Endodermal cell (in vitro differentiated cells): ENCODE measurements around the gene TRAPPC3L. TPM values are rescaled to one million over a fixed set of nuclear protein-coding genes. Genes with fewer than 3 reads are reported as not detected.
A peak's percentile ranks its signal among the peaks of the same experiment; 100 is the strongest.

Source experiments
- DNase-seq: peaks from one replicate; pipeline ENCODE4 v3.0.0-alpha.2; 2017
- H3K27ac ChIP-seq: 2 replicates; pipeline ENCODE4 v1.5.1; 2013; ENCODE audit warnings: mild to moderate bottlenecking, low read depth, low read length, moderate library complexity
- H3K27me3 ChIP-seq: 2 replicates; pipeline ENCODE4 v1.6.1; 2013; ENCODE audit warnings: mild to moderate bottlenecking, low read length, moderate library complexity; ENCODE audit not compliant: insufficient read depth, control insufficient read depth, poor library complexity, severe bottlenecking
- H3K36me3 ChIP-seq: 2 replicates; pipeline ENCODE4 v1.7.0; 2013; ENCODE audit warnings: mild to moderate bottlenecking, low read length, moderate library complexity; ENCODE audit not compliant: control insufficient read depth, insufficient read depth
- H3K4me1 ChIP-seq: one replicate; pipeline ENCODE4 v1.7.0; 2013; ENCODE audit warnings: low read length; ENCODE audit not compliant: control insufficient read depth, insufficient read depth
- H3K4me3 ChIP-seq: 2 replicates; pipeline ENCODE4 v1.5.1; 2013; ENCODE audit warnings: mild to moderate bottlenecking, low read length, moderate library complexity
- H3K9ac ChIP-seq: 2 replicates; pipeline ENCODE4 v1.6.1; 2013; ENCODE audit warnings: mild to moderate bottlenecking, low read length, moderate library complexity; ENCODE audit not compliant: poor library complexity, severe bottlenecking; ENCODE audit errors: extremely low read depth
- H3K9me3 ChIP-seq: 2 replicates; pipeline ENCODE4 v1.6.1; 2013; ENCODE audit warnings: mild to moderate bottlenecking, low read length, moderate library complexity; ENCODE audit not compliant: control insufficient read depth
- H3K27ac Mint-ChIP-seq: 2 replicates; pipeline ENCODE4 v1.8.0; 2020; ENCODE audit warnings: mixed read lengths
- H3K27me3 Mint-ChIP-seq: 2 replicates; pipeline ENCODE4 v1.8.0; 2021; ENCODE audit warnings: mild to moderate bottlenecking, mixed read lengths; ENCODE audit not compliant: insufficient read depth
- H3K36me3 Mint-ChIP-seq: 2 replicates; pipeline ENCODE4 v1.8.0; 2020; ENCODE audit warnings: low read depth, mixed read lengths
- H3K4me1 Mint-ChIP-seq: 2 replicates; pipeline ENCODE4 v1.8.0; 2020; ENCODE audit warnings: mixed read lengths
- H3K4me3 Mint-ChIP-seq: 2 replicates; pipeline ENCODE4 v1.8.0; 2020; ENCODE audit warnings: mild to moderate bottlenecking, moderate library complexity, mixed read lengths
- H3K9me3 Mint-ChIP-seq: 2 replicates; pipeline ENCODE4 v1.8.0; 2020; ENCODE audit warnings: mild to moderate bottlenecking, mixed read lengths
- CTCF ChIP-seq: fragments of 200-600 bp; sonication (generic); conservative IDR thresholded peaks from 2 replicates; pipeline ENCODE4 v1.5.0; 2021; ENCODE audit warnings: antibody characterized with exemption, mild to moderate bottlenecking
- WGBS, 2 experiments: methylation state at CpG; one replicate each; pipeline versions ENCODE4 v1.1.5 to v1.1.7; 2013; ENCODE audit warnings: missing lambda C conversion rate in 2 of 2, mixed read lengths in 1 of 2; ENCODE audit not compliant: insufficient coverage in 1 of 2, insufficient read length in 1 of 2; 5-methylcytosine and 5-hydroxymethylcytosine counted together
- total RNA-seq, 2 donors: library from RNA; stranded (reverse); fragmentation: NEBNext Ultra II Directional in 1 of 2; extraction: Animal tissue kit (Norgen Biotek cat#: 25700) in 1 of 2; gene quantifications; 2 replicates in 1 of 2; 3 replicates in 1 of 2; pipeline ENCODE4 v1.2.1, GENCODE V29; 2021

TRAPPC3L gene
- total RNA-seq, 2 donors from 2014 or later, result not detected

- Histone ChIP-seq H3K9me3 (no peaks in the 10 kb centered on the region), H3K27me3 (no peaks in the 10 kb centered on the region), H3K9ac (no peak overlapping the region), H3K36me3 (no peaks in the 10 kb centered on the region), H3K4me1 (peaks cover 3% of the 10 kb centered on the region), H3K4me3 (no peak overlapping the region), H3K27ac (no peak overlapping the region)
- H3K36me3 Mint-ChIP-seq, result no peaks in the 10 kb centered on the region
- WGBS, 2 experiments, result 91 to 97% methylated on average over 3 to 4 of the region's 4 CpGs
- peaks cover 4% of the 10 kb centered on the region for H3K27me3 Mint-ChIP-seq
- no peak for TF ChIP-seq CTCF
- no peak for DNase-seq
- peaks cover 3% of the 10 kb centered on the region for H3K4me1 Mint-ChIP-seq
- H3K9me3 Mint-ChIP-seq, result no peaks in the 10 kb centered on the region
- H3K4me3 Mint-ChIP-seq, result no peak overlapping the region
- no peak overlapping the region for H3K27ac Mint-ChIP-seq
These were observed 16.5 kb upstream of the TRAPPC3L start for GRCh38 chr6:116562019-116562403.

- Mint-ChIP-seq H3K27me3 (no peaks in the 10 kb centered on the region), H3K4me3 (no peak overlapping the region), H3K9me3 (no peaks in the 10 kb centered on the region), H3K27ac (no peak overlapping the region), H3K36me3 (no peaks in the 10 kb centered on the region), H3K4me1 (peaks cover 3% of the 10 kb centered on the region)
- Histone ChIP-seq H3K4me1 (peaks cover 3% of the 10 kb centered on the region), H3K9me3 (no peaks in the 10 kb centered on the region), H3K4me3 (no peak overlapping the region), H3K27me3 (no peaks in the 10 kb centered on the region), H3K36me3 (no peaks in the 10 kb centered on the region), H3K9ac (no peak overlapping the region), H3K27ac (no peak overlapping the region)
- peak; percentile 91 for TF ChIP-seq CTCF
- DNase-seq, result peak; percentile 91
- 54 to 58% methylated on average over 8 to 9 of the region's 9 CpGs for WGBS, 2 experiments
These were observed 16.0 kb upstream of the TRAPPC3L start for GRCh38 chr6:116561377-116562018.

- no peak for DNase-seq
- Mint-ChIP-seq H3K36me3 (no peaks in the 10 kb centered on the region), H3K4me1 (peaks cover 3% of the 10 kb centered on the region), H3K27ac (no peak overlapping the region), H3K4me3 (no peak overlapping the region), H3K27me3 (no peaks in the 10 kb centered on the region), H3K9me3 (no peaks in the 10 kb centered on the region)
- Histone ChIP-seq H3K36me3 (no peaks in the 10 kb centered on the region), H3K9me3 (no peaks in the 10 kb centered on the region), H3K27ac (no peak overlapping the region), H3K4me1 (peaks cover 3% of the 10 kb centered on the region), H3K4me3 (no peak overlapping the region), H3K27me3 (no peaks in the 10 kb centered on the region), H3K9ac (no peak overlapping the region)
- 100% methylated on average over 2 of the region's 2 CpGs; no CpG with 5 or more reads in 1 of the 2 experiments for WGBS, 2 experiments
- no peak for TF ChIP-seq CTCF
These were observed 14.6 kb upstream of the TRAPPC3L start for GRCh38 chr6:116560130-116560529.
